T-cell (primary cell): ENCODE measurements around the gene LARGE1. TPM values are rescaled to one million over a fixed set of nuclear protein-coding genes. Genes with fewer than 3 reads are reported as not detected.

Experiments
- ATAC-seq, 4 experiments: fragments of 200-7000 bp in 3 of 4; fragments of 150-1000 bp in 1 of 4; cut with Tn5 transposase; replicated peaks in 1 of 4; 1 replicate in 3 of 4; 2 replicates in 1 of 4; pipeline ENCODE4 v1.10.0; 2021; ENCODE audit warnings: moderate library complexity in 3 of 4, mild to moderate bottlenecking in 2 of 4, moderate number of reproducible peaks in 1 of 4
- CTCF ChIA-PET, 2 donors: fragments of 300-600 bp; sonication (Branson Sonifier 250); formaldehyde crosslinking; loops; one replicate each; lab custom pipeline; 2022; ENCODE audit warnings: antibody characterized with exemption in 2 of 2; lab: Charles Lee
- POLR2A ChIA-PET, 2 donors: fragments of 300-600 bp; sonication (Branson Sonifier 250); formaldehyde crosslinking; loops; one replicate each; lab custom pipeline; 2022; ENCODE audit warnings: antibody characterized with exemption in 2 of 2; lab: Charles Lee
- DNase-seq, 35 experiments: peaks; one replicate each; pipeline versions ENCODE4 v3.0.0 to v3.0.0-alpha.2; 2013 to 2023
- H3K27ac ChIP-seq: one replicate; pipeline ENCODE4 v1.5.1; 2013; ENCODE audit warnings: low read length
- H3K27me3 ChIP-seq, 2 experiments: replicated peaks in 1 of 2; 1 replicate in 1 of 2; 2 replicates in 1 of 2; pipeline versions ENCODE4 v1.6.1 to v1.7.0; 2013; ENCODE audit warnings: low read length in 1 of 2, mixed read lengths in 1 of 2; ENCODE audit not compliant: control insufficient read depth in 2 of 2, insufficient read depth in 2 of 2; ENCODE audit errors: extremely low read depth in 1 of 2
- H3K36me3 ChIP-seq, 2 donors: 1 replicate in 1 of 2; 2 replicates in 1 of 2; pipeline versions ENCODE4 v1.6.1 to v1.7.0; 2013; ENCODE audit warnings: low read length in 1 of 2; ENCODE audit not compliant: control insufficient read depth in 2 of 2, insufficient read depth in 1 of 2; ENCODE audit errors: extremely low read depth in 1 of 2
- H3K4me1 ChIP-seq, 2 experiments: 1 replicate in 1 of 2; 2 replicates in 1 of 2; pipeline versions ENCODE4 v1.6.1 to v1.7.0; 2013; ENCODE audit warnings: low read length in 2 of 2, mixed read lengths in 1 of 2; ENCODE audit not compliant: insufficient read depth in 2 of 2, control insufficient read depth in 1 of 2; ENCODE audit errors: extremely low read depth in 1 of 2
- H3K4me3 ChIP-seq, 2 donors: 1 replicate in 1 of 2; 2 replicates in 1 of 2; pipeline versions ENCODE4 v1.5.1 to v1.7.0; 2013; ENCODE audit warnings: mild to moderate bottlenecking in 2 of 2, low read length in 1 of 2, moderate library complexity in 1 of 2; ENCODE audit not compliant: control insufficient read depth in 1 of 2; ENCODE audit errors: extremely low read depth in 1 of 2
- H3K9me3 ChIP-seq: 2 replicates; pipeline ENCODE4 v1.7.0; 2013
- H3K27ac Mint-ChIP-seq, 2 donors: one replicate each; pipeline ENCODE4 v1.8.0; 2020 to 2021; ENCODE audit warnings: mild to moderate bottlenecking in 2 of 2, mixed read lengths in 2 of 2
- H3K27me3 Mint-ChIP-seq, 2 donors: one replicate each; pipeline ENCODE4 v1.8.0; 2021 to 2022; ENCODE audit warnings: mixed read lengths in 2 of 2
- H3K36me3 Mint-ChIP-seq: one replicate; pipeline ENCODE4 v1.8.0; 2021; ENCODE audit warnings: mixed read lengths
- H3K4me1 Mint-ChIP-seq, 3 donors: one replicate each; pipeline ENCODE4 v1.8.0; 2020 to 2022; ENCODE audit warnings: mixed read lengths in 3 of 3, mild to moderate bottlenecking in 1 of 3
- H3K4me3 Mint-ChIP-seq, 3 donors: one replicate each; pipeline ENCODE4 v1.8.0; 2020 to 2022; ENCODE audit warnings: mild to moderate bottlenecking in 3 of 3, mixed read lengths in 3 of 3, moderate library complexity in 3 of 3
- H3K9me3 Mint-ChIP-seq, 3 donors: one replicate each; pipeline ENCODE4 v1.8.0; 2020 to 2022; ENCODE audit warnings: mixed read lengths in 3 of 3
- WGBS: methylation state at CpG from one replicate; pipeline ENCODE4 v1.1.5; 2013; ENCODE audit warnings: missing lambda C conversion rate; ENCODE audit not compliant: insufficient coverage; 5-methylcytosine and 5-hydroxymethylcytosine counted together
- total RNA-seq, 35 experiments: library from RNA in 6 of 35; stranded (reverse) in 6 of 35; fragments of 120-200 nt in 1 of 35; gene quantifications; one replicate each; pipeline versions ENCODE4 v1.2.1 to v1.2.4 and lab custom pipeline; 2013 to 2026

LARGE1 gene
- total RNA-seq, 5 donors from 2014 or later (not counting 1 experiment from before 2014, with no cell fraction given), result 0.53 to 6.1 (median 3.0) TPM

- H3K27ac Mint-ChIP-seq, result no peak overlapping the region
- H3K36me3 Mint-ChIP-seq, result no peaks in the 10 kb centered on the region
- peaks cover 0 to 6% of the 10 kb centered on the region in 2 experiments for H3K27me3 ChIP-seq
- H3K9me3 ChIP-seq, result no peaks in the 10 kb centered on the region
- no peak overlapping the region for H3K4me3 Mint-ChIP-seq
- peaks cover 0 to 3% (median 0%) of the 10 kb centered on the region in 3 donors for H3K9me3 Mint-ChIP-seq
- WGBS, result 69% methylated on average over 4 of the region's 4 CpGs
- ATAC-seq, result no peak
- H3K4me1 Mint-ChIP-seq, result no peaks in the 10 kb centered on the region
- H3K4me1 ChIP-seq, result no peaks in the 10 kb centered on the region
- ChIA-PET POLR2A (interaction anchor here in 1 of 2 donors (0.6 kb wide), 1 partner anchor 58 kb away, joined by 6 read pairs; no protein-coding TSS in a partner anchor), CTCF (no interaction called here)
- H3K36me3 ChIP-seq, result no peaks in the 10 kb centered on the region
- no peak overlapping the region for H3K27ac ChIP-seq
- peaks cover 9 to 10% of the 10 kb centered on the region in 2 donors for H3K27me3 Mint-ChIP-seq
- DNase-seq, result no peak
- H3K4me3 ChIP-seq, result no peak overlapping the region
Observed at GRCh38 chr22:33879796-33880195, 40.5 kb downstream of the LARGE1 start.

GRCh38 chr22:33875316-33875715 lies 45.0 kb downstream of the LARGE1 start:
- CTCF ChIA-PET, result no interaction called here
- H3K36me3 ChIP-seq, result no peaks in the 10 kb centered on the region
- DNase-seq (no peak), ATAC-seq (no peak)
- H3K4me1 ChIP-seq, result no peaks in the 10 kb centered on the region
- Mint-ChIP-seq H3K4me3 (no peak overlapping the region), H3K9me3 (no peaks in the 10 kb centered on the region), H3K4me1 (no peaks in the 10 kb centered on the region), H3K27me3 (no peaks in the 10 kb centered on the region), H3K27ac (no peak overlapping the region), H3K36me3 (no peaks in the 10 kb centered on the region)
- H3K4me3 ChIP-seq, result no peak overlapping the region
- POLR2A ChIA-PET, result no interaction called here
- H3K9me3 ChIP-seq, result no peaks in the 10 kb centered on the region
- WGBS, result 90% methylated on average over 6 of the region's 6 CpGs
- H3K27me3 ChIP-seq, result no peaks in the 10 kb centered on the region
- H3K27ac ChIP-seq, result no peak overlapping the region

- WGBS, result 36% methylated on average over 1 of the region's 7 CpGs
- Mint-ChIP-seq H3K36me3 (no peaks in the 10 kb centered on the region), H3K4me3 (no peak overlapping the region), H3K27me3 (no peaks in the 10 kb centered on the region), H3K9me3 (peaks cover 0 to 2% (median 0%) of the 10 kb centered on the region in 3 donors), H3K4me1 (no peaks in the 10 kb centered on the region), H3K27ac (no peak overlapping the region)
- ATAC-seq, result no peak
- Histone ChIP-seq H3K4me1 (no peaks in the 10 kb centered on the region), H3K36me3 (no peaks in the 10 kb centered on the region), H3K27ac (no peak overlapping the region), H3K9me3 (no peaks in the 10 kb centered on the region), H3K27me3 (no peaks in the 10 kb centered on the region), H3K4me3 (no peak overlapping the region)
- POLR2A ChIA-PET, result no interaction called here
- CTCF ChIA-PET, result no interaction called here
- no peak for DNase-seq
Observed at GRCh38 chr22:33874206-33874605, 46.1 kb downstream of the LARGE1 start.

GRCh38 chr22:33873666-33874065 lies 46.6 kb downstream of the LARGE1 start:
- Histone ChIP-seq H3K4me1 (no peaks in the 10 kb centered on the region), H3K27ac (no peak overlapping the region), H3K9me3 (no peaks in the 10 kb centered on the region), H3K36me3 (no peaks in the 10 kb centered on the region), H3K4me3 (no peak overlapping the region), H3K27me3 (no peaks in the 10 kb centered on the region)
- Mint-ChIP-seq H3K36me3 (no peaks in the 10 kb centered on the region), H3K27me3 (peaks cover 0 to under 1% of the 10 kb centered on the region in 2 donors), H3K27ac (no peak overlapping the region), H3K4me3 (no peak overlapping the region), H3K9me3 (peaks cover 0 to 6% (median 0%) of the 10 kb centered on the region in 3 donors), H3K4me1 (no peaks in the 10 kb centered on the region)
- no peak for ATAC-seq
- 61% methylated on average over 2 of the region's 2 CpGs for WGBS
- DNase-seq, result no peak
- POLR2A ChIA-PET, result no interaction called here
- CTCF ChIA-PET, result no interaction called here

- Histone ChIP-seq H3K4me1 (no peaks in the 10 kb centered on the region), H3K27ac (no peak overlapping the region), H3K4me3 (no peak overlapping the region), H3K36me3 (no peaks in the 10 kb centered on the region), H3K9me3 (no peaks in the 10 kb centered on the region), H3K27me3 (no peaks in the 10 kb centered on the region)
- Mint-ChIP-seq H3K27ac (no peak overlapping the region), H3K4me1 (no peaks in the 10 kb centered on the region), H3K9me3 (peaks cover 0 to 9% (median 0%) of the 10 kb centered on the region in 3 donors), H3K4me3 (no peak overlapping the region), H3K27me3 (peaks cover 0 to 4% of the 10 kb centered on the region in 2 donors), H3K36me3 (no peaks in the 10 kb centered on the region)
- ATAC-seq (no peak), DNase-seq (no peak)
- POLR2A ChIA-PET, result no interaction called here
- CTCF ChIA-PET, result no interaction called here
- 79% methylated on average over 12 of the region's 14 CpGs for WGBS
Observed at GRCh38 chr22:33873186-33873585, 47.1 kb downstream of the LARGE1 start.

GRCh38 chr22:33871935-33872334 lies 48.3 kb downstream of the LARGE1 start:
- Mint-ChIP-seq H3K9me3 (peaks cover 0 to 11% (median 0%) of the 10 kb centered on the region in 3 donors), H3K4me3 (no peak overlapping the region), H3K4me1 (no peaks in the 10 kb centered on the region), H3K36me3 (no peaks in the 10 kb centered on the region), H3K27ac (no peak overlapping the region), H3K27me3 (peaks cover 0 to 4% of the 10 kb centered on the region in 2 donors)
- Histone ChIP-seq H3K27me3 (no peaks in the 10 kb centered on the region), H3K9me3 (no peaks in the 10 kb centered on the region), H3K27ac (no peak overlapping the region), H3K4me1 (no peaks in the 10 kb centered on the region), H3K36me3 (no peaks in the 10 kb centered on the region), H3K4me3 (no peak overlapping the region)
- WGBS, result 42% methylated on average over 5 of the region's 8 CpGs
- CTCF ChIA-PET, result interaction anchor here in 1 of 2 donors (0.7 kb wide), 1 partner anchor 55 kb away, joined by 5 read pairs; no protein-coding TSS in a partner anchor
- DNase-seq (no peak), ATAC-seq (no peak)
- POLR2A ChIA-PET, result no interaction called here

GRCh38 chr22:33869946-33870345 lies 50.3 kb downstream of the LARGE1 start:
- H3K4me1 Mint-ChIP-seq, result no peaks in the 10 kb centered on the region
- H3K36me3 Mint-ChIP-seq, result no peaks in the 10 kb centered on the region
- H3K27me3 Mint-ChIP-seq, result peaks cover 0 to 4% of the 10 kb centered on the region in 2 donors
- no peaks in the 10 kb centered on the region for H3K36me3 ChIP-seq
- DNase-seq (no peak), ATAC-seq (no peak)
- peaks cover 0 to 13% (median 0%) of the 10 kb centered on the region in 3 donors for H3K9me3 Mint-ChIP-seq
- no peak overlapping the region for H3K4me3 ChIP-seq
- H3K9me3 ChIP-seq, result no peaks in the 10 kb centered on the region
- H3K27ac Mint-ChIP-seq, result no peak overlapping the region
- H3K4me3 Mint-ChIP-seq, result no peak overlapping the region
- WGBS, result 27% methylated on average over 1 of the region's 2 CpGs
- H3K27me3 ChIP-seq, result no peaks in the 10 kb centered on the region
- ChIA-PET POLR2A (no interaction called here), CTCF (no interaction called here)
- no peaks in the 10 kb centered on the region for H3K4me1 ChIP-seq
- H3K27ac ChIP-seq, result no peak overlapping the region
